ENCODE data around the gene PTS. TPM values are rescaled to one million over a fixed set of nuclear protein-coding genes. Genes with fewer than 3 reads are reported as not detected.

PTS gene
- total RNA-seq, 6 donors from 2014 or later: 15.0 to 26.5 (median 21.2) TPM

GRCh38 chr11:112235750-112236390, 9.6 kb downstream of the PTS start:
- Histone ChIP-seq H3K4me3 (no peak overlapping the region), H3K27me3 (no peaks in the 10 kb centered on the region), H3K27ac (no peak overlapping the region), H3K4me1 (no peaks in the 10 kb centered on the region), H3K9me3 (no peaks in the 10 kb centered on the region), H3K36me3 (peaks cover 17 to 87% (median 50%) of the 10 kb centered on the region in 4 donors)
- TF ChIP-seq POLR2AphosphoS5 (IDR thresholded peaks at IDR 0.05): no peak
- TF ChIP-seq EP300 (IDR thresholded peaks at IDR 0.05): no peak
- no peak for TF ChIP-seq CTCF (IDR thresholded peaks at IDR 0.05)
- TF ChIP-seq POLR2A (IDR thresholded peaks at IDR 0.05): no peak
- 91 to 94% methylated on average over 8 of the region's 8 CpGs for WGBS, 2 donors
- ATAC-seq (ENCODE audit: low FRiP score in 2 of 2): no peak
- DNase-seq: no peak

- Histone ChIP-seq H3K27me3 (no peaks in the 10 kb centered on the region), H3K4me1 (no peaks in the 10 kb centered on the region), H3K27ac (no peak overlapping the region), H3K4me3 (no peak overlapping the region), H3K9me3 (no peaks in the 10 kb centered on the region), H3K36me3 (peaks cover 17 to 76% (median 53%) of the 10 kb centered on the region in 4 donors)
- ATAC-seq (ENCODE audit: low FRiP score in 2 of 2) (no peak), DNase-seq (no peak)
- TF ChIP-seq EP300 (IDR thresholded peaks at IDR 0.05): no peak
- TF ChIP-seq POLR2AphosphoS5 (IDR thresholded peaks at IDR 0.05): no peak
- TF ChIP-seq CTCF (IDR thresholded peaks at IDR 0.05): no peak
- TF ChIP-seq POLR2A (IDR thresholded peaks at IDR 0.05): no peak
- WGBS, 2 donors: 97 to 100% methylated on average over 4 of the region's 4 CpGs
These were observed 11.2 kb downstream of the PTS start for GRCh38 chr11:112237451-112237850.

GRCh38 chr11:112238041-112238440, 11.8 kb downstream of the PTS start:
- Histone ChIP-seq H3K27ac (no peak overlapping the region), H3K36me3 (peaks cover 17 to 76% (median 53%) of the 10 kb centered on the region in 4 donors), H3K4me1 (no peaks in the 10 kb centered on the region), H3K4me3 (no peak overlapping the region), H3K27me3 (no peaks in the 10 kb centered on the region), H3K9me3 (no peaks in the 10 kb centered on the region)
- ATAC-seq (ENCODE audit: low FRiP score in 2 of 2) (no peak), DNase-seq (no peak)
- WGBS, 2 donors: 95% methylated on average over 3 of the region's 3 CpGs
- TF ChIP-seq CTCF (IDR thresholded peaks at IDR 0.05) (no peak), POLR2AphosphoS5 (IDR thresholded peaks at IDR 0.05) (no peak), POLR2A (IDR thresholded peaks at IDR 0.05) (no peak), EP300 (IDR thresholded peaks at IDR 0.05) (no peak)

- ATAC-seq (ENCODE audit: low FRiP score in 2 of 2): peak in 1 of 2 donors; percentile 92
- 76 to 89% methylated on average over 3 of the region's 3 CpGs for WGBS, 2 donors
These were observed 15.3 kb downstream of the PTS start for GRCh38 chr11:112241486-112241885.

More at GRCh38 chr11:112241486-112241885, 15.3 kb downstream of the PTS start:
- H3K9me3 ChIP-seq: no peaks in the 10 kb centered on the region
- no peak for TF ChIP-seq EP300 (IDR thresholded peaks at IDR 0.05)
- no peak for TF ChIP-seq CTCF (IDR thresholded peaks at IDR 0.05)
- TF ChIP-seq POLR2AphosphoS5 (IDR thresholded peaks at IDR 0.05): no peak
- TF ChIP-seq POLR2A (IDR thresholded peaks at IDR 0.05): no peak
- H3K36me3 ChIP-seq: peaks cover 5 to 44% (median 30%) of the 10 kb centered on the region in 4 donors
- H3K27ac ChIP-seq: no peak overlapping the region
- H3K4me3 ChIP-seq: no peak overlapping the region
- DNase-seq: no peak
- no peaks in the 10 kb centered on the region for H3K27me3 ChIP-seq
- no peaks in the 10 kb centered on the region for H3K4me1 ChIP-seq

All from upper lobe of left lung (tissue), 6 donors.